GM20000 (cell line): Measurements from ENCODE around the gene DDIT3.
"Not testable (repeated sequence)": the region's sequence is repeated elsewhere in the genome, so short reads cannot be mapped to it uniquely, and the experiment has no call there.

Source experiments
- DNase-seq: peaks from one replicate; pipeline ENCODE4 v3.0.0; 2012; ENCODE audit warnings: low spot score
- TF ChIP-seq, protein P1 (sequence below): IDR thresholded peaks from 2 replicates; pipeline ENCODE4 v1.5.1; 2012; ENCODE audit warnings: mild to moderate bottlenecking, control low read depth; ENCODE audit errors: extremely low read depth, missing control alignments

The DDIT3 gene

DNA sequence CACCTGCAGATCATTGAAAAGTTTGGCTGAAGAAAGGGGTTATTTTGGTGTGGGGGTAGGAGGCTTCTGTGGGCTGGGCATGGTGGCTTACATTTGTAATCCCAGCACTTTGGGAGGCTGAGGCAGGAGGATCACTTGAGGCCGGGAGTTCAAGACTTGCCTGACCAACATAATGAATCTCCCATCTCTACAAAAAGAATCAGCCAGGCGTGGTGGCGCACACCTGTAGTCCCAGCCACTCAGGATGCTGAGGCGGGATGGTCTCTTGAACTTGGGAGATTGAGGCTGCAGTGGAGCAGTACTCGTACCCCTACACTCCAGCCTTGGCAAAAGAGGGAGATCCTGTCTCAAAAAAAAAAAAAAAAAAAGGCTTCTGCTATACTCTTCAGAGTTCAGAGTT lies 7.0 kb downstream of the DDIT3 start:
- TF ChIP-seq, protein P1, sequence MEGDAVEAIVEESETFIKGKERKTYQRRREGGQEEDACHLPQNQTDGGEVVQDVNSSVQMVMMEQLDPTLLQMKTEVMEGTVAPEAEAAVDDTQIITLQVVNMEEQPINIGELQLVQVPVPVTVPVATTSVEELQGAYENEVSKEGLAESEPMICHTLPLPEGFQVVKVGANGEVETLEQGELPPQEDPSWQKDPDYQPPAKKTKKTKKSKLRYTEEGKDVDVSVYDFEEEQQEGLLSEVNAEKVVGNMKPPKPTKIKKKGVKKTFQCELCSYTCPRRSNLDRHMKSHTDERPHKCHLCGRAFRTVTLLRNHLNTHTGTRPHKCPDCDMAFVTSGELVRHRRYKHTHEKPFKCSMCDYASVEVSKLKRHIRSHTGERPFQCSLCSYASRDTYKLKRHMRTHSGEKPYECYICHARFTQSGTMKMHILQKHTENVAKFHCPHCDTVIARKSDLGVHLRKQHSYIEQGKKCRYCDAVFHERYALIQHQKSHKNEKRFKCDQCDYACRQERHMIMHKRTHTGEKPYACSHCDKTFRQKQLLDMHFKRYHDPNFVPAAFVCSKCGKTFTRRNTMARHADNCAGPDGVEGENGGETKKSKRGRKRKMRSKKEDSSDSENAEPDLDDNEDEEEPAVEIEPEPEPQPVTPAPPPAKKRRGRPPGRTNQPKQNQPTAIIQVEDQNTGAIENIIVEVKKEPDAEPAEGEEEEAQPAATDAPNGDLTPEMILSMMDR: no peak
- no peak for DNase-seq

DNA sequence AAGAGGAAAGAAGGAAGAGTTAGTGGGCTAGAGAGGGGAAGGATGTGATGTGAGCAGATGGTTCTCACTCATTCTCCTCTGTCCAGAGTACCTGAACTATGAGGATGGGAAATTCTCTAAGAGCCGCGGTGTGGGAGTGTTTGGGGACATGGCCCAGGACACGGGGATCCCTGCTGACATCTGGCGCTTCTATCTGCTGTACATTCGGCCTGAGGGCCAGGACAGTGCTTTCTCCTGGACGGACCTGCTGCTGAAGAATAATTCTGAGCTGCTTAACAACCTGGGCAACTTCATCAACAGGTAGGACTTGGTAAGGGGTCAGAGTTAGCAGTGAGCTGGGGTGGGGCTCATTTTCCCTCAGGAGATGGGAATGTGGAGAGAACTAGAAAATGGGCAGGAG lies 7.6 kb downstream of the DDIT3 start:
- TF ChIP-seq, protein P1: no peak
- DNase-seq: no peak

DNA sequence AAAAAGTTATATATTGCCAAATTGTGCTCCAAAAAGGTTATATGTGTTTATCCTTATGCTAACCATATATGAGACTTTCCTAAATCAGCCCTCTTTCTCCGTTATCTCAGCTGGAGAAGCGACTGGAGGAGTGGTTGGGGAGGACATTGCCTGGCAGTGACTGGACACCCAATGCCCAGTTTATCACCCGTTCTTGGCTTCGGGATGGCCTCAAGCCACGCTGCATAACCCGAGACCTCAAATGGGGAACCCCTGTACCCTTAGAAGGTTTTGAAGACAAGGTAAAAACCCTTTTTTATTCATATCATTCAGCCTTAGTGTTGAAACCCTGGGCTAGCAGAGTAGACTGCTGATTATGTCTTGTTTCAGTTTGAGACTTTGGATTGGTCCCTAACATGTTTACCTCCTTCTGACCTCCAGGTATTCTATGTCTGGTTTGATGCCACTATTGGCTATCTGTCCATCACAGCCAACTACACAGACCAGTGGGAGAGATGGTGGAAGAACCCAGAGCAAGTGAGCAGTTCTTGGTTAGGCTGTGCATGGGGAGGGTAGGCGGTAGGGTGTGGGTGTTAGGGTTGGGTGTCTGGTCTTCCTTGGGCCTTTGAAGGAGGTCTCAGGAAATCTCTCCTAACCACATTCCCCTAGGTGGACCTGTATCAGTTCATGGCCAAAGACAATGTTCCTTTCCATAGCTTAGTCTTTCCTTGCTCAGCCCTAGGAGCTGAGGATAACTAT lies 8.6 kb downstream of the DDIT3 start:
- TF ChIP-seq, protein P1: no peak
- no peak for DNase-seq

DNA sequence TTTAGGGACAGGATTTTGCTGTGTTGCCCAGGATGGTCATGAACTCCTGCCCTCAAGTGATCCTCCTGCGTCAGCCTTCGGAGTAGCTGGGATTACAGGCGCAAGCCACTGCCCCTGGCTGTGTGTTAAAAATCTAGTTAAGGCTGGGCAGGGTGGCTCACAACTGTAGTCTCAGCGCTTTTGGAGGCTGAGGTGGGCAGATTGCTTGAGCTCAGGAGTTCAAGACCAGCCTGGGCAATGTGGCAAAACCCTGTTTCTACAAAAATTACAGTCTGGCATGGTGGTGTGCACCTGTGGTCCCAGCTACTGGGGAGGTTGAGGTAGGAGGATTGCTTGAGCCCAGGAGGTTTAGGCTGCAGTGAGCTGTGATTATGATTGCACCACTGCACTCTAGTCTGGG lies 9.2 kb downstream of the DDIT3 start:
- no peak for DNase-seq
- TF ChIP-seq, protein P1: no peak

DNA sequence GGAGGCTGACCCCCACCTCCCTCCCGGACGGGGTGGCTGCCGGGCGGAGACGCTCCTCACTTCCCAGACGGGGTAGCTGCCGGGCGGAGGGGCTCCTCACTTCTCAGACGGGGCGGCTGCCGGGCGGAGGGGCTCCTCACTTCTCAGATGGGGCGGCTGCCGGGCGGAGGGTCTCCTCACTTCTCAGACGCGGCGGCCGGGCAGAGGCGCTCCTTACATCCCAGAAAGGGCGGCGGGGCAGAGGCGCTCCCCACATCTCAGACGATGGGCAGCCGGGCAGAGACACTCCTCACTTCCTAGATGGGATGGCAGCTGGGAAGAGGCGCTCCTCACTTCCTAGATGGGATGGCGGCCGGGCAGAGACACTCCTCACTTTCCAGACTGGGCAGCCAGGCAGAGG lies 12.5 kb downstream of the DDIT3 start:
- not testable (repeated sequence) for DNase-seq

DNA sequence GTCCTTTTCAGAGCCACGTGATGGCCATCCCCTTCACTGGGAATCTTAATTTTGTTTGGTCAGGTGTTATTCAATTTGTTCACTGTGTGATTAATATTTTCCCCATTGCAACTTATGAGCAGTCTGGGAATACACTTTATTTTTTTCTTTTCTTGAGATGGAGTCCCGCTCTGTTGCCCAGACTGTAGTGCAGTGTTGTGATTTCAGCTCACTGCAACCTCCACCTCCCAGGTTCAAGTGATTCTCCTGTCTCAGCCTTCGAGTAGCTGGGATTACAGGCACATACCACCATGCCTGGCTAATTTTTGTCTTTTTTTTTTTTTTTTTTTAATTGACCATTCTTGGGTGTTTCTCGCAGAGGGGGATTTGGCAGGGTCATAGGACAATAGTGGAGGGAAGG lies 13.8 kb downstream of the DDIT3 start:
- DNase-seq: not testable (repeated sequence)

DNA sequence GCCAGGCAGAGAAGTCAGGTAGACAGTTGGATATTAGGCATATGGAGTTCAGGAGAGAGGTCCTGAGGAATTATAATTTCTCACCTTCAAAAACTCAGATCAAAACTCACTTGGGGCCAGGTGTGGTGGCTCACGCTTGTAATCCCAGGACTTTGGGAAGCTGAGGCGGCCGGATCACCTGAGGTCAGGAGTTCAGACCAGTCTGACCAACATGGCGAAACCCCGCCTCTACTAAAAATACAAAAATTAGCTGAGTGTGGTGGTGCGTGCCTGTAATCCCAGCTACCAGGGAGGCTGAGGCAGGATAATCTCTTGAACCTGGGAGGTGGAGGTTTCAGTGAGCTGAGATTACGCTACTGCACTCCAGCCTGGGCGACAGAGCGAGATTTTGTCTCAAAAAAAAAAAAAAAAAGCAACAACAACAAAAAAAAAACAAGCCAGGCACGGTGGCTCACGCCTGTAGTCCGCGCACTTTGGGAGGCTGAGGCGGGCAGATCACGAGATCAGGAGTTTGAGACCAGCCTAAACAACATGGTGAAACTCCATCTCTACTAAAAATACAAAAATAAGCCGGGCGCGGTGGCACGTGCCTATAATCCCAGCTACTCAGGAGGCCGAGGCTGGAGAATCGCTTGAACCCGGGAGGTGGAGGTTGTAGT lies 17.9 kb downstream of the DDIT3 start:
- DNase-seq: not testable (repeated sequence)

DNA sequence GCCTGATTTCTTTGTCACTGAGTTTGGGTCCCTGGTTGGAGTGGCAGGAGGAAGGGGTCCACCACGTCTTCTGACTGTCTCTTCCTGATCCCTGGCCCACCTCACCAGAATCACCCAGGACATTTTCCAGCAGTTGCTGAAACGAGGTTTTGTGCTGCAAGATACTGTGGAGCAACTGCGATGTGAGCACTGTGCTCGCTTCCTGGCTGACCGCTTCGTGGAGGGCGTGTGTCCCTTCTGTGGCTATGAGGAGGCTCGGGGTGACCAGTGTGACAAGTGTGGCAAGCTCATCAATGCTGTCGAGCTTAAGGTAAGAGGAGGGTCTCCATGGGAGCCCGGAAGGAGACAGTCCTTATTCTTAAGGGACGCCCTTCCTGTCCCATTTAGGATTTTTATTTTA lies 20.1 kb downstream of the DDIT3 start:
- TF ChIP-seq, protein P1: no peak
- DNase-seq: no peak

DNA sequence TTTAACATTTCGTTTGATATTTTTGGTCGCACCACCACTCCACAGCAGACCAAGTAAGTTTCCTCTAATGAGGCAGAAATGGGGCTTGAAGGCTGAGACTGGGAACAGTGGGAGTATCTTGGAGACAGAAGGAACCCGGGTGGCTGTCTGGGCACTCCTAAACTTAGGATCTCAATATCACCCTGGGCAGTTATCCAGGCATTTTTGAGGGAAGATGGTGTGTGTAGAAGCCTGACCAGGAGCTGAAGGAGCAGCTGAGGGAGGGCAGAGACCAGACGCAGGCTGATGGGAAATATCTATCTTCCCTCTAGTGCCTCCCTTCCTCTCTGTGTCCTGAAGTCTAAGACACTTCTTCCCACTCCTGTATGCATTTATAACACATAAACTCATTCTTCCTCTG lies 21.7 kb downstream of the DDIT3 start:
- TF ChIP-seq, protein P1: no peak
- no peak for DNase-seq
